DOHH2 (cell line): ENCODE measurements around the gene FANCI.

Experiments
- H3F3A ChIP-seq: fragments of 200-600 bp; sonication (generic), shearing (Covaris generic); 2 replicates; pipeline ENCODE4 v1.6.0; 2016; ENCODE audit warnings: antibody characterized with exemption, mild to moderate bottlenecking; ENCODE audit not compliant: control insufficient read depth, insufficient read depth
- H3K27ac ChIP-seq: fragments of 200-600 bp; sonication (generic); 2 replicates; pipeline ENCODE4 v1.5.1; 2014; ENCODE audit warnings: low read depth, mild to moderate bottlenecking, low read length, moderate library complexity
- H3K27me3 ChIP-seq: fragments of 200-600 bp; sonication (generic); 2 replicates; pipeline ENCODE4 v1.6.1; 2014; ENCODE audit warnings: mild to moderate bottlenecking, low read length, mixed read lengths; ENCODE audit not compliant: control insufficient read depth
- H3K36me3 ChIP-seq: fragments of 200-600 bp; sonication (generic); 2 replicates; pipeline ENCODE4 v1.6.1; 2014; ENCODE audit warnings: mild to moderate bottlenecking, low read length, moderate library complexity, mixed read lengths; ENCODE audit not compliant: control insufficient read depth
- H3K4me1 ChIP-seq: fragments of 200-600 bp; sonication (generic); 2 replicates; pipeline ENCODE4 v1.6.1; 2014; ENCODE audit warnings: mild to moderate bottlenecking, low read length, mixed read lengths; ENCODE audit not compliant: control insufficient read depth
- H3K4me2 ChIP-seq: fragments of 200-600 bp; sonication (generic); 2 replicates; pipeline ENCODE4 v1.6.0; 2014; ENCODE audit warnings: mild to moderate bottlenecking, low read length, moderate library complexity
- H3K4me3 ChIP-seq: fragments of 200-600 bp; sonication (generic); 2 replicates; pipeline ENCODE4 v1.5.1; 2014; ENCODE audit warnings: mild to moderate bottlenecking, low read length, mixed read lengths
- H3K79me2 ChIP-seq: fragments of 200-600 bp; sonication (generic); 2 replicates; pipeline ENCODE4 v1.6.1; 2014; ENCODE audit warnings: mild to moderate bottlenecking, low read length, mixed read lengths; ENCODE audit not compliant: control insufficient read depth
- H3K9me2 ChIP-seq: fragments of 200-600 bp; sonication (generic); replicated peaks from 2 replicates; pipeline ENCODE4 v1.6.1; 2014; ENCODE audit warnings: mild to moderate bottlenecking, low read length, mixed read lengths; ENCODE audit not compliant: control insufficient read depth
- H3K9me3 ChIP-seq: fragments of 200-600 bp; sonication (generic); 2 replicates; pipeline ENCODE4 v1.6.1; 2014; ENCODE audit warnings: antibody characterized with exemption, low read length, mixed read lengths; ENCODE audit not compliant: control insufficient read depth, insufficient read depth
- H4K20me1 ChIP-seq: fragments of 200-600 bp; sonication (generic); 2 replicates; pipeline ENCODE4 v1.6.0; 2014; ENCODE audit warnings: low read depth, mild to moderate bottlenecking, antibody characterized with exemption, low read length, moderate library complexity; ENCODE audit not compliant: control insufficient read depth, insufficient read depth
- EZH2phosphoT487 ChIP-seq: fragments of 200-600 bp; sonication (generic); IDR thresholded peaks from 2 replicates; pipeline ENCODE4 v1.6.1; 2017; ENCODE audit warnings: borderline replicate concordance, mild to moderate bottlenecking, antibody characterized with exemption, low read length, moderate library complexity, mixed read lengths
- TF ChIP-seq, protein P1 (sequence below): fragments of 200-600 bp; sonication (generic); IDR thresholded peaks from one replicate; pipeline ENCODE4 v1.5.1; 2014; ENCODE audit warnings: antibody characterized with exemption, mild to moderate bottlenecking, low read depth, low read length; ENCODE audit not compliant: poor library complexity, severe bottlenecking

The FANCI gene

DNA sequence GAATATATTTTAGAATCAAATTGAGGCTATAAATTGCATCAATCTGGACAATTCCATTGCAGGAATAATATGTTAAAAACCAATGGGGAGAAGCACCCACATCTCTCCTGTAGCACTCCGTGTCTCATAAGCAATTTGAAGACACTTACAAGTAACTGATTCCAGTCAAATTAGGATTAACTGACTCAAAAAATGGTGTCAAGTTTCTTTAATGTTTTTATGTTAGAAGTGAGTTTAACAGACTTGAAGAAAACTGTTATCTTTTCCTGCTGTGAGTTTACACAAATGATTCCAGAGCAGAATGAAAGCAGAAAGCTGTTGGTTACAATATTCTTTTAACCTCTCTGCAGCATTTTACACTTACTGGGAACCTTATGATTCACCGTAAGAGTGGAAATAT, 45.6 kb upstream of the FANCI start:
- no peaks in the 10 kb centered on the region for H3K79me2 ChIP-seq
- no peaks in the 10 kb centered on the region for H3F3A ChIP-seq
- H4K20me1 ChIP-seq, result no peaks in the 10 kb centered on the region
- no peaks in the 10 kb centered on the region for H3K27me3 ChIP-seq
- H3K4me1 ChIP-seq, result no peaks in the 10 kb centered on the region
- no peak overlapping the region for H3K27ac ChIP-seq
- no peaks in the 10 kb centered on the region for H3K9me3 ChIP-seq
- no peaks in the 10 kb centered on the region for H3K36me3 ChIP-seq
- TF ChIP-seq EZH2phosphoT487, result no peak
- TF ChIP-seq, protein P1, sequence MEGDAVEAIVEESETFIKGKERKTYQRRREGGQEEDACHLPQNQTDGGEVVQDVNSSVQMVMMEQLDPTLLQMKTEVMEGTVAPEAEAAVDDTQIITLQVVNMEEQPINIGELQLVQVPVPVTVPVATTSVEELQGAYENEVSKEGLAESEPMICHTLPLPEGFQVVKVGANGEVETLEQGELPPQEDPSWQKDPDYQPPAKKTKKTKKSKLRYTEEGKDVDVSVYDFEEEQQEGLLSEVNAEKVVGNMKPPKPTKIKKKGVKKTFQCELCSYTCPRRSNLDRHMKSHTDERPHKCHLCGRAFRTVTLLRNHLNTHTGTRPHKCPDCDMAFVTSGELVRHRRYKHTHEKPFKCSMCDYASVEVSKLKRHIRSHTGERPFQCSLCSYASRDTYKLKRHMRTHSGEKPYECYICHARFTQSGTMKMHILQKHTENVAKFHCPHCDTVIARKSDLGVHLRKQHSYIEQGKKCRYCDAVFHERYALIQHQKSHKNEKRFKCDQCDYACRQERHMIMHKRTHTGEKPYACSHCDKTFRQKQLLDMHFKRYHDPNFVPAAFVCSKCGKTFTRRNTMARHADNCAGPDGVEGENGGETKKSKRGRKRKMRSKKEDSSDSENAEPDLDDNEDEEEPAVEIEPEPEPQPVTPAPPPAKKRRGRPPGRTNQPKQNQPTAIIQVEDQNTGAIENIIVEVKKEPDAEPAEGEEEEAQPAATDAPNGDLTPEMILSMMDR, result no peak
- H3K9me2 ChIP-seq, result no peaks in the 10 kb centered on the region
- no peak overlapping the region for H3K4me3 ChIP-seq
- H3K4me2 ChIP-seq, result no peak overlapping the region

DNA sequence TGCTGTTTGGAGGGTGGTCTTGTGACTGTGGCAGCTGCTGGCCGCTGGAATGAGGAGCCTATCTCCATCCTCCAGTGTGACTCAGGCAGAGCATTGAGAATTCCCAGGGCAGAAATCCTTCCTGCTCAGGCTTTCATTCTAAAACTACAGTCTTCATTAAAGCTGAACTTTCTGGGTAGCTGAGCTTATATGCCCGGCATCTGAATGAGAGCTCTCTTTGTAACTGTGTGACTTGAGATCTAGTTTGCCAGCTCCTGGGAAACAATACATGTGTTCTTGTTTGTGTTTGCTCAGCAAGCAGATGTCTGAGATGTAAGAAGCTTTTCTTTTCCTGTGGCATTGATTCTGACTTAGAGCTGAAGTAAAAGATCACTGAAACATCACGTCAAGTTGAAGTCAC, 44.8 kb upstream of the FANCI start:
- Histone ChIP-seq H3K4me2 (no peak overlapping the region), H3F3A (no peaks in the 10 kb centered on the region), H3K4me3 (no peak overlapping the region), H4K20me1 (no peaks in the 10 kb centered on the region), H3K27me3 (no peaks in the 10 kb centered on the region), H3K27ac (no peak overlapping the region), H3K9me3 (no peaks in the 10 kb centered on the region), H3K9me2 (no peaks in the 10 kb centered on the region), H3K4me1 (no peaks in the 10 kb centered on the region), H3K79me2 (no peaks in the 10 kb centered on the region), H3K36me3 (no peaks in the 10 kb centered on the region)
- TF ChIP-seq, protein P1, result no peak
- TF ChIP-seq EZH2phosphoT487, result no peak

DNA sequence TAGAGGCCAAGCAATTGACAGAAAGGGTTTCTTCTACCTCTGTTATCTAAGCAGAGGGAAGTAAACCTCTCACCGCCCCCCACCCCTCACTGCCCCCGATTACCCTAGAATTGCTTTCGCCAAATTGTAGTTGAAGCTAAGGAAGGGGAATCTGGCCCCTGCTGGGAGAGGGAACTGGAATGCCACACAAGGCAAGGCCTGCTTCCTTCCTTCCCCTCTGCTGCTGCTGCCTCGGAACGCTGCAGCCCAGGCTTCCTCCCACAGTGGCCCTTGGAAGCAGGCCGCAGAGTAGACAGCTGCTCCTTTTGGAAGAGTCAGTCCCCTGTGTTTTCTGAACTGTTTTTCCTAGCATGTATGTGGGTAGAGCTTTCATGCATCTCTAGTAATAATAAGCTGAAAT, 44.0 kb upstream of the FANCI start:
- Histone ChIP-seq H3K9me2 (no peaks in the 10 kb centered on the region), H3K4me2 (no peak overlapping the region), H3K4me3 (no peak overlapping the region), H4K20me1 (no peaks in the 10 kb centered on the region), H3K27ac (no peak overlapping the region), H3K27me3 (peaks cover 2% of the 10 kb centered on the region; the same call in 1 of the 2 replicates), H3F3A (no peaks in the 10 kb centered on the region), H3K9me3 (no peaks in the 10 kb centered on the region), H3K79me2 (no peaks in the 10 kb centered on the region), H3K36me3 (no peaks in the 10 kb centered on the region), H3K4me1 (no peaks in the 10 kb centered on the region)
- TF ChIP-seq, protein P1, result no peak
- TF ChIP-seq EZH2phosphoT487, result no peak

DNA sequence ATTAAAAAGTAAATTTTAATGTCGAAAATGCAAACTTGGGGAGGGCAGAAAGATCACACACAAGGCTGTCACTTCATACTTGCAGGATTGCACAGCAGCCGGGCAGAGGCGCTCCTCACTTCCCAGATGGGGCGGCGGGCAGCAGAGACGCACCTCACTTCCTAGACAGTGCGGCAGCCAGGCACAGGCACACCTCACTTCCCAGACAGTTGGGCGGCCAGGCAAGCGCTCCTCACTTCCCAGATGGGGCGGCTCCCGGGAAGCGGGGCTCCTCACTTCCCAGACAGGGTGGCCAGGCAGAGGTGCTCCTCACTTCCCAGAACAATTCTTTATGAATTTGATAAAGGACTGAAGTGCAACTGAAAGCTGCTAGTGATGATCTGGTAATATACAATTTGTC, 43.6 kb upstream of the FANCI start:
- H3K79me2 ChIP-seq, result no peaks in the 10 kb centered on the region
- H3F3A ChIP-seq, result no peaks in the 10 kb centered on the region
- H4K20me1 ChIP-seq, result no peaks in the 10 kb centered on the region
- H3K27ac ChIP-seq, result no peak overlapping the region
- no peaks in the 10 kb centered on the region for H3K36me3 ChIP-seq
- peaks cover 2% of the 10 kb centered on the region; the same call in 1 of the 2 replicates for H3K27me3 ChIP-seq
- no peak overlapping the region for H3K4me3 ChIP-seq
- no peaks in the 10 kb centered on the region for H3K4me1 ChIP-seq
- H3K9me3 ChIP-seq, result no peaks in the 10 kb centered on the region
- no peak overlapping the region for H3K4me2 ChIP-seq
- TF ChIP-seq EZH2phosphoT487, result no peak
- TF ChIP-seq, protein P1, result no peak
- no peaks in the 10 kb centered on the region for H3K9me2 ChIP-seq
